IPS-18c (cell line): ENCODE results near the gene NUDT8.
A peak's percentile ranks its signal among the peaks of the same experiment; 100 is the strongest.
"Not testable (repeated sequence)": the region's sequence is repeated elsewhere in the genome, so short reads cannot be mapped to it uniquely, and the experiment has no call there.

ENCODE experiments used
- H3K4me3 ChIP-seq: 2 replicates; pipeline ENCODE4 v1.7.0; 2013; ENCODE audit warnings: low read depth, mild to moderate bottlenecking, low read length, moderate library complexity; ENCODE audit not compliant: insufficient read depth
- H3K9me3 ChIP-seq: one replicate; pipeline ENCODE4 v1.6.1; 2013; ENCODE audit warnings: mild to moderate bottlenecking, low read length, moderate library complexity; ENCODE audit not compliant: control insufficient read depth, insufficient read depth

NUDT8 gene

GRCh38 chr11:67592880-67593564, 36.7 kb downstream of the NUDT8 start:
- H3K9me3 ChIP-seq = peaks cover 3% of the 10 kb centered on the region
- H3K4me3 ChIP-seq = no peak overlapping the region; the same call in 1 of the 2 replicates

GRCh38 chr11:67588899-67589415, 40.8 kb downstream of the NUDT8 start:
- not testable (repeated sequence) for H3K4me3 ChIP-seq, H3K9me3 ChIP-seq

DNA sequence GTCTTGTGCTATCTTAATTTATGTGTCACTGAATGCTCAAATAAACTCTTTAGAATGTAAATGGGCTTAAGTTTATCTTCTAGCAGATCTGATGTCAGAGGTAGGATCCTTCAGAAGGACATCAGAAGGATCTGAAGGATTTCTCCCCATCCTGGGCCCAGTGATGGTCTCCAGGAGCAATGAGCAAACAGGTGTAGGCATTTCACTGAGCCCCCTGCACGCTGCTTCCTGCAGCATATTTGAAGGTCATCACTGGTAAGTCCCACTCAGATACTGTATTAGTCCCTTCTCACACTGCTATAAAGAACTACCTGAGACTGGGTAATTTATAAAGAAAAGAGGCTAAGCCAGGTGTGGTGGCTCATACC, 41.6 kb downstream of the NUDT8 start:
- H3K4me3 ChIP-seq = no peak overlapping the region

GRCh38 chr11:67586568-67587250, 43.0 kb downstream of the NUDT8 start:
- no peak overlapping the region for H3K4me3 ChIP-seq
- H3K9me3 ChIP-seq = no peaks in the 10 kb centered on the region

More for the DNA sequence above, 41.6 kb downstream of the NUDT8 start:
- H3K9me3 ChIP-seq = no peaks in the 10 kb centered on the region

GRCh38 chr11:67585911-67586310, 43.8 kb downstream of the NUDT8 start:
- Histone ChIP-seq H3K9me3 (no peaks in the 10 kb centered on the region), H3K4me3 (peak overlapping the region; percentile 86; the same call in 1 of the 2 replicates)

DNA sequence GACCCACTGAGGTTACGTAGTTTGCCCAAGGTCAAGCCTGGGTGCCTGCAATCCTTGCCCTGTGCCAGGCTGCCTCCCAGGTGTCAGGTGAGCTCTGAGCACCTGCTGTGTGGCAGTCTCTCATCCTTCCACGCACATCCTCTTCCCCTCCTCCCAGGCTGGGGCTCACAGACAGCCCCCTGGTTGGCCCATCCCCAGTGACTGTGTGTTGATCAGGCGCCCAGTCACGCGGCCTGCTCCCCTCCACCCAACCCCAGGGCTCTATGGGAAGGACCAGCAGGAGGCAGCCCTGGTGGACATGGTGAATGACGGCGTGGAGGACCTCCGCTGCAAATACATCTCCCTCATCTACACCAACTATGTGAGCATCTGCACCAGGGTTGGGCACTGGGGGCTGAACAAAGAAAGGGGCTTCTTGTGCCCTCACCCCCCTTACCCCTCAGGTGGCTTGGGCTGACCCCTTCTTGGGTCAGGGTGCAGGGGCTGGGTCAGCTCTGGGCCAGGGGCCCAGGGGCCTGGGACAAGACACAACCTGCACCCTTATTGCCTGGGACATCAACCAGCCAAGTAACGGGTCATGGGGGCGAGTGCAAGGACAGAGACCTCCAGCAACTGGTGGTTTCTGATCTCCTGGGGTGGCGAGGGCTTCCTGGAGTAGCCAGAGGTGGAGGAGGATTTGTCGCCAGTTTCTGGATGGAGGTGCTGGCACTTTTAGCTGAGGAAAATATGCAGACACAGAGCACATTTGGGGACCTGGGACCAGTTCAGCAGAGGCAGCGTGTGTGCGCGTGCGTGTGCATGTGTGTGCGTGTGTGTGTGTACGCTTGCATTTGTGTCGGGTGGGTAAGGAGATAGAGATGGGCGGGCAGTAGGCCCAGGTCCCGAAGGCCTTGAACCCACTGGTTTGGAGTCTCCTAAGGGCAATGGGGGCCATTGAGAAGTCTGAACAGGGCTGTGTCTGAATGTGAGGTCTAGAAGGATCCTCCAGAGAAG, 44.6 kb downstream of the NUDT8 start:
- H3K9me3 ChIP-seq = no peaks in the 10 kb centered on the region
- peak overlapping the region; percentile 86 for H3K4me3 ChIP-seq

GRCh38 chr11:67584205-67584880, 45.4 kb downstream of the NUDT8 start:
- Histone ChIP-seq H3K9me3 (no peaks in the 10 kb centered on the region), H3K4me3 (peak overlapping the region; percentile 86)

DNA sequence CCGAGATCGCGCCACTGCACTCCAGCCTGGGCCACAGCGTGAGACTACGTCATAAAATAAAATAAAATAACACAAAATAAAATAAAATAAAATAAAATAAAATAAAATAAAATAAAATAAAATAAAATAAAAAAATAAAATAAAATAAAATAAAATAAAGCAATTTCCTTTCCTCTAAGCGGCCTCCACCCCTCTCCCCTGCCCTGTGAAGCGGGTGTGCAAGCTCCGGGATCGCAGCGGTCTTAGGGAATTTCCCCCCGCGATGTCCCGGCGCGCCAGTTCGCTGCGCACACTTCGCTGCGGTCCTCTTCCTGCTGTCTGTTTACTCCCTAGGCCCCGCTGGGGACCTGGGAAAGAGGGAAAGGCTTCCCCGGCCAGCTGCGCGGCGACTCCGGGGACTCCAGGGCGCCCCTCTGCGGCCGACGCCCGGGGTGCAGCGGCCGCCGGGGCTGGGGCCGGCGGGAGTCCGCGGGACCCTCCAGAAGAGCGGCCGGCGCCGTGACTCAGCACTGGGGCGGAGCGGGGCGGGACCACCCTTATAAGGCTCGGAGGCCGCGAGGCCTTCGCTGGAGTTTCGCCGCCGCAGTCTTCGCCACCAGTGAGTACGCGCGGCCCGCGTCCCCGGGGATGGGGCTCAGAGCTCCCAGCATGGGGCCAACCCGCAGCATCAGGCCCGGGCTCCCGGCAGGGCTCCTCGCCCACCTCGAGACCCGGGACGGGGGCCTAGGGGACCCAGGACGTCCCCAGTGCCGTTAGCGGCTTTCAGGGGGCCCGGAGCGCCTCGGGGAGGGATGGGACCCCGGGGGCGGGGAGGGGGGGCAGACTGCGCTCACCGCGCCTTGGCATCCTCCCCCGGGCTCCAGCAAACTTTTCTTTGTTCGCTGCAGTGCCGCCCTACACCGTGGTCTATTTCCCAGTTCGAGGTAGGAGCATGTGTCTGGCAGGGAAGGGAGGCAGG, 46.2 kb downstream of the NUDT8 start, which contains the start of gene GSTP1:
Gene GSTP1, plus strand, starts transcription at position 566 of the 958 bp plus-strand sequence. Its CDS starts 32 bp downstream, at position 598.
- no peaks in the 10 kb centered on the region for H3K9me3 ChIP-seq
- peak within 1 kb of the TSS; percentile 86 for H3K4me3 ChIP-seq

DNA sequence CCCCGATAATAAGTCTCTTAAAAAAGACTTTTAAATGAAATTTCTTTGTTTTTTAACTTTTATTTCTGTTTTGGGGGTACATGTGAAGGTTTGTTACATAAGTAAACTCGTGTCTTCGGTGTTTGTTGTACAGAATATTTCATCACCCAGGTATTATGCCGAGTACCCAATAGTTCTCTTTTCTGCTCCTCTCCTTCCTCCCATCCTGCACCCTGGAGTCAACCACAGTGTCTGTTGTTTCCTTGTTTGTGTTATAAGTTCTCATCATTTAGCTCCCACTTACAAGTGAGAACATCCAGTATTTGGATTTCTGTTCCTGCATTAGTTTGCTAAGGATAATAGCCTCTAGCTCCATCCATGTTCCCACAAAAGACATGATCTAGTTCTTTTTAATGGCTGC, 47.7 kb downstream of the NUDT8 start:
- H3K4me3 ChIP-seq = no peak overlapping the region
- H3K9me3 ChIP-seq = no peaks in the 10 kb centered on the region

- H3K4me3 ChIP-seq = peak overlapping the region; percentile 15; the same call in 1 of the 2 replicates
- H3K9me3 ChIP-seq = no peaks in the 10 kb centered on the region
Measured at GRCh38 chr11:67581469-67581868, 48.3 kb downstream of the NUDT8 start.

- H3K9me3 ChIP-seq = no peaks in the 10 kb centered on the region
- no peak overlapping the region for H3K4me3 ChIP-seq
Measured at GRCh38 chr11:67577951-67578350, 51.8 kb downstream of the NUDT8 start.
